ENCODE data around the gene MTMR11. TPM values are rescaled to one million over a fixed set of nuclear protein-coding genes. Genes with fewer than 3 reads are reported as not detected.
"Not testable (repeated sequence)": the region's sequence is repeated elsewhere in the genome, so short reads cannot be mapped to it uniquely, and the experiment has no call there.

The MTMR11 gene
- total RNA-seq, 1 donor from 2014 or later = 5.2 TPM

GRCh38 chr1:149915429-149916192, 21.1 kb downstream of the MTMR11 start:
- peaks cover 16% of the 10 kb centered on the region for H3K36me3 Mint-ChIP-seq (ENCODE audit: low read depth)
- peak overlapping the region; percentile 92 for H3K4me3 Mint-ChIP-seq (ENCODE audit: low read depth)
- H3K4me1 Mint-ChIP-seq (ENCODE audit: low read depth) = peaks cover 35% of the 10 kb centered on the region
- intact Hi-C loops (cut with micrococcal nuclease) = no loop called here
- peak overlapping the region; percentile 69 for H3K27ac Mint-ChIP-seq
- H3K9me3 Mint-ChIP-seq = no peaks in the 10 kb centered on the region
- H3K27me3 Mint-ChIP-seq (ENCODE audit: low read depth) = no peaks in the 10 kb centered on the region
- no peak for DNase-seq (ENCODE audit: low spot score)

GRCh38 chr1:149914545-149914944, 22.1 kb downstream of the MTMR11 start:
- Mint-ChIP-seq H3K27ac (no peak overlapping the region), H3K4me1 (ENCODE audit: low read depth) (peaks cover 35% of the 10 kb centered on the region), H3K9me3 (no peaks in the 10 kb centered on the region), H3K36me3 (ENCODE audit: low read depth) (peaks cover 16% of the 10 kb centered on the region), H3K27me3 (ENCODE audit: low read depth) (no peaks in the 10 kb centered on the region), H3K4me3 (ENCODE audit: low read depth) (no peak overlapping the region)
- no peak for DNase-seq (ENCODE audit: low spot score)
- intact Hi-C loops (cut with micrococcal nuclease) = no loop called here

GRCh38 chr1:149906570-149907075, 30.1 kb downstream of the MTMR11 start:
- H3K27me3 Mint-ChIP-seq (ENCODE audit: low read depth) = no peaks in the 10 kb centered on the region

GRCh38 chr1:149903836-149904491, 32.7 kb downstream of the MTMR11 start:
- Mint-ChIP-seq H3K36me3 (ENCODE audit: low read depth) (peaks cover 34% of the 10 kb centered on the region), H3K9me3 (no peaks in the 10 kb centered on the region), H3K27me3 (ENCODE audit: low read depth) (no peaks in the 10 kb centered on the region), H3K4me3 (ENCODE audit: low read depth) (no peak overlapping the region), H3K27ac (no peak overlapping the region), H3K4me1 (ENCODE audit: low read depth) (peaks cover 10% of the 10 kb centered on the region)
- no peak for DNase-seq (ENCODE audit: low spot score)
- intact Hi-C loops (cut with micrococcal nuclease) = no loop called here

More at GRCh38 chr1:149906570-149907075, 30.1 kb downstream of the MTMR11 start:
- Mint-ChIP-seq H3K4me1 (ENCODE audit: low read depth) (no peaks in the 10 kb centered on the region), H3K27ac (no peak overlapping the region), H3K4me3 (ENCODE audit: low read depth) (no peak overlapping the region), H3K9me3 (no peaks in the 10 kb centered on the region), H3K36me3 (ENCODE audit: low read depth) (peaks cover 40% of the 10 kb centered on the region)
- intact Hi-C loops (cut with micrococcal nuclease) = no loop called here
- DNase-seq (ENCODE audit: low spot score) = no peak

GRCh38 chr1:149899460-149900284, 37.0 kb downstream of the MTMR11 start, which contains the start of gene BOLA1:
BOLA1 (plus strand) TSS chr1:149899568; CDS start chr1:149900060, 492 bp downstream.
- intact Hi-C loops (cut with micrococcal nuclease) = loop anchor here (1.0 to 10.0 kb wide), 3 partner anchors 11 to 265 kb away; partner anchors contain the start of gene SF3B4
- H3K4me3 Mint-ChIP-seq (ENCODE audit: low read depth) = peak within 1 kb of the TSS; percentile 84

GRCh38 chr1:149896575-149896974, 40.1 kb downstream of the MTMR11 start:
- no peak overlapping the region for H3K27ac Mint-ChIP-seq
- H3K4me1 Mint-ChIP-seq (ENCODE audit: low read depth) = peaks cover 13% of the 10 kb centered on the region
- no peak for DNase-seq (ENCODE audit: low spot score)
- H3K27me3 Mint-ChIP-seq (ENCODE audit: low read depth) = peaks cover 4% of the 10 kb centered on the region
- intact Hi-C loops (cut with micrococcal nuclease) = loop anchor here (10.0 kb wide), 1 partner anchor 268 kb away; no protein-coding TSS in a partner anchor
- peaks cover 5% of the 10 kb centered on the region for H3K36me3 Mint-ChIP-seq (ENCODE audit: low read depth)
- H3K4me3 Mint-ChIP-seq (ENCODE audit: low read depth) = no peak overlapping the region
- H3K9me3 Mint-ChIP-seq = no peaks in the 10 kb centered on the region

More at GRCh38 chr1:149899460-149900284, 37.0 kb downstream of the MTMR11 start, which contains the start of gene BOLA1:
- H3K9me3 Mint-ChIP-seq = no peaks in the 10 kb centered on the region
- H3K27ac Mint-ChIP-seq = peak within 1 kb of the TSS; percentile 87
- DNase-seq (ENCODE audit: low spot score) = peak; percentile 76
- no peaks in the 10 kb centered on the region for H3K27me3 Mint-ChIP-seq (ENCODE audit: low read depth)
- peaks cover 11% of the 10 kb centered on the region for H3K4me1 Mint-ChIP-seq (ENCODE audit: low read depth)
- peaks cover 18% of the 10 kb centered on the region for H3K36me3 Mint-ChIP-seq (ENCODE audit: low read depth)

GRCh38 chr1:149888999-149889289, 47.7 kb downstream of the MTMR11 start:
- Mint-ChIP-seq H3K4me1 (ENCODE audit: low read depth) (peaks cover 6% of the 10 kb centered on the region), H3K27ac (no peak overlapping the region), H3K27me3 (ENCODE audit: low read depth) (no peaks in the 10 kb centered on the region), H3K4me3 (ENCODE audit: low read depth) (no peak overlapping the region), H3K9me3 (no peaks in the 10 kb centered on the region), H3K36me3 (ENCODE audit: low read depth) (no peaks in the 10 kb centered on the region)
- intact Hi-C loops (cut with micrococcal nuclease) = loop anchor here (1.0 to 10.0 kb wide), 3 partner anchors 10 to 1396 kb away; partner anchors contain the start of genes BOLA1 and ZNF687
- no peak for DNase-seq (ENCODE audit: low spot score)

GRCh38 chr1:149888247-149888998, 48.3 kb downstream of the MTMR11 start:
- H3K27ac Mint-ChIP-seq = no peak overlapping the region
- no peaks in the 10 kb centered on the region for H3K27me3 Mint-ChIP-seq (ENCODE audit: low read depth)
- intact Hi-C loops (cut with micrococcal nuclease) = loop anchor here (1.0 to 10.0 kb wide), 3 partner anchors 11 to 1396 kb away; partner anchors contain the start of genes BOLA1 and ZNF687
- H3K4me1 Mint-ChIP-seq (ENCODE audit: low read depth) = peaks cover 6% of the 10 kb centered on the region
- peak; percentile 73 for DNase-seq (ENCODE audit: low spot score)
- H3K9me3 Mint-ChIP-seq = no peaks in the 10 kb centered on the region
- no peaks in the 10 kb centered on the region for H3K36me3 Mint-ChIP-seq (ENCODE audit: low read depth)
- H3K4me3 Mint-ChIP-seq (ENCODE audit: low read depth) = no peak overlapping the region

GRCh38 chr1:149887456-149888246, 49.0 kb downstream of the MTMR11 start:
- H3K9me3 Mint-ChIP-seq = no peaks in the 10 kb centered on the region
- H3K27me3 Mint-ChIP-seq (ENCODE audit: low read depth) = no peaks in the 10 kb centered on the region
- H3K27ac Mint-ChIP-seq = no peak overlapping the region
- no peaks in the 10 kb centered on the region for H3K36me3 Mint-ChIP-seq (ENCODE audit: low read depth)
- peaks cover 6% of the 10 kb centered on the region for H3K4me1 Mint-ChIP-seq (ENCODE audit: low read depth)
- H3K4me3 Mint-ChIP-seq (ENCODE audit: low read depth) = no peak overlapping the region
- intact Hi-C loops (cut with micrococcal nuclease) = loop anchor here (1.0 to 10.0 kb wide), 3 partner anchors 12 to 1397 kb away; partner anchors contain the start of genes BOLA1 and ZNF687
- DNase-seq (ENCODE audit: low spot score) = peak; percentile 82

GRCh38 chr1:149887196-149887455, 49.6 kb downstream of the MTMR11 start:
- not testable (repeated sequence) for H3K9me3 Mint-ChIP-seq; H3K27ac Mint-ChIP-seq; H3K36me3 Mint-ChIP-seq (ENCODE audit: low read depth); DNase-seq (ENCODE audit: low spot score); H3K27me3 Mint-ChIP-seq (ENCODE audit: low read depth); H3K4me3 Mint-ChIP-seq (ENCODE audit: low read depth)
- intact Hi-C loops (cut with micrococcal nuclease) = loop anchor here (10.0 kb wide), 2 partner anchors 678 to 1398 kb away; partner anchors contain the start of gene ZNF687
- H3K4me1 Mint-ChIP-seq (ENCODE audit: low read depth) = peaks cover 11% of the 10 kb centered on the region

GRCh38 chr1:149886396-149887195, 50.1 kb downstream of the MTMR11 start:
- Mint-ChIP-seq H3K9me3 (no peaks in the 10 kb centered on the region), H3K27me3 (ENCODE audit: low read depth) (no peaks in the 10 kb centered on the region), H3K36me3 (ENCODE audit: low read depth) (no peaks in the 10 kb centered on the region), H3K27ac (no peak overlapping the region), H3K4me1 (ENCODE audit: low read depth) (peaks cover 13% of the 10 kb centered on the region), H3K4me3 (ENCODE audit: low read depth) (no peak overlapping the region)
- DNase-seq (ENCODE audit: low spot score) = peak; percentile 90
- intact Hi-C loops (cut with micrococcal nuclease) = loop anchor here (10.0 kb wide), 2 partner anchors 678 to 1398 kb away; partner anchors contain the start of gene ZNF687
